Endothelial cell of umbilical vein (primary cell): ENCODE measurements around the gene B3GALNT2. TPM values are rescaled to one million over a fixed set of nuclear protein-coding genes. Genes with fewer than 3 reads are reported as not detected.

ENCODE experiments used
- BruUV-seq: library from RNA; stranded (reverse); fragments of 400-500 nt; replicated peaks from 2 replicates; lab custom pipeline; 2021; lab: Mats Ljungman, UMichigan
- CTCF ChIA-PET: fragments of 300-600, 350-600 bp; sonication (Branson Sonifier 250); formaldehyde crosslinking; loops from one replicate; lab custom pipeline; 2021; ENCODE audit warnings: antibody characterized with exemption, inconsistent platforms; lab: Charles Lee
- POLR2A ChIA-PET: fragments of 300-600, 350-600 bp; sonication (Branson Sonifier 250); formaldehyde crosslinking; loops from one replicate; lab custom pipeline; 2021; ENCODE audit warnings: antibody characterized with exemption, inconsistent platforms; lab: Charles Lee
- DNase-seq: peaks from one replicate; pipeline ENCODE4 v3.0.0-alpha.2; 2011; ENCODE audit warnings: low read depth, low spot score
- FAIRE-seq: peaks from 2 replicates; lab custom pipeline; 2011; peaks lifted over from hg19 to GRCh38; lab: Jason Lieb, UNC
- H2AFZ ChIP-seq: 2 replicates; pipeline ENCODE4 v1.6.0; 2012; ENCODE audit warnings: low read depth, low read length, control low read depth, inconsistent platforms
- H3K27ac ChIP-seq: 2 replicates; pipeline ENCODE4 v1.5.1; 2011; ENCODE audit warnings: low read depth, mild to moderate bottlenecking, control low read depth, low read length, moderate library complexity; ENCODE audit not compliant: insufficient read depth
- H3K27me3 ChIP-seq, 2 experiments: 2 replicates each; pipeline versions ENCODE4 v1.6.0 to v1.6.1; 2011; ENCODE audit warnings: low read length in 2 of 2, mixed read lengths in 1 of 2; ENCODE audit not compliant: control insufficient read depth in 2 of 2, insufficient read depth in 2 of 2
- H3K36me3 ChIP-seq, 2 experiments: 2 replicates in 1 of 2; 3 replicates in 1 of 2; pipeline ENCODE4 v1.5.1; 2011; ENCODE audit warnings: low read length in 2 of 2, mild to moderate bottlenecking in 1 of 2, moderate library complexity in 1 of 2; ENCODE audit not compliant: control insufficient read depth in 2 of 2, insufficient read depth in 2 of 2; ENCODE audit errors: extremely low read depth in 1 of 2
- H3K4me1 ChIP-seq: 3 replicates; pipeline ENCODE4 v1.5.1; 2011; ENCODE audit warnings: mild to moderate bottlenecking, low read length; ENCODE audit not compliant: control insufficient read depth, insufficient read depth; ENCODE audit errors: extremely low read depth
- H3K4me2 ChIP-seq: 2 replicates; pipeline ENCODE4 v1.6.1; 2011; ENCODE audit warnings: low read length, control low read depth, mixed read lengths; ENCODE audit not compliant: insufficient read depth
- H3K4me3 ChIP-seq, 3 experiments: fragments of 200-600 bp in 1 of 3; sonication (generic), shearing (Covaris generic) in 1 of 3; replicated peaks in 1 of 3; 2 replicates each; pipeline ENCODE4 v1.5.1; 2011 to 2016; ENCODE audit warnings: control low read depth in 3 of 3, low read length in 3 of 3, mild to moderate bottlenecking in 2 of 3, inconsistent platforms in 1 of 3, low read depth in 1 of 3, moderate library complexity in 1 of 3; ENCODE audit not compliant: insufficient read depth in 1 of 3
- H3K79me2 ChIP-seq: 2 replicates; pipeline ENCODE4 v1.6.0; 2012; ENCODE audit warnings: low read length, inconsistent platforms; ENCODE audit not compliant: control insufficient read depth, insufficient read depth
- H3K9ac ChIP-seq: replicated peaks from 2 replicates; pipeline ENCODE3; 2011; ENCODE audit warnings: low read length, control low read depth; ENCODE audit not compliant: insufficient read depth; ENCODE audit errors: extremely low read depth
- H3K9me1 ChIP-seq: replicated peaks from 3 replicates; pipeline ENCODE4 v1.6.0; 2011; ENCODE audit warnings: mild to moderate bottlenecking, low read length; ENCODE audit not compliant: control insufficient read depth, insufficient read depth; ENCODE audit errors: extremely low read depth
- H3K9me3 ChIP-seq: replicated peaks from 2 replicates; pipeline ENCODE4 v1.5.1; 2012; ENCODE audit warnings: low read length, inconsistent platforms; ENCODE audit not compliant: control insufficient read depth, insufficient read depth
- H4K20me1 ChIP-seq: replicated peaks from 2 replicates; pipeline ENCODE3; 2011; ENCODE audit warnings: mild to moderate bottlenecking, low read length; ENCODE audit not compliant: control insufficient read depth, insufficient read depth; ENCODE audit errors: extremely low read depth
- FOS ChIP-seq: IDR thresholded peaks from 2 replicates; pipeline ENCODE4 v1.6.1; 2011; ENCODE audit warnings: mild to moderate bottlenecking, low read length, moderate library complexity, borderline replicate concordance; ENCODE audit not compliant: insufficient read depth
- GATA2 ChIP-seq: IDR thresholded peaks from 2 replicates; pipeline ENCODE4 v1.7.0; 2011; ENCODE audit warnings: low read depth, mild to moderate bottlenecking, moderate library complexity, mixed read lengths, low read length; ENCODE audit not compliant: insufficient read length, insufficient read depth
- JUN ChIP-seq: IDR thresholded peaks from 2 replicates; pipeline ENCODE4 v1.6.1; 2011; ENCODE audit warnings: borderline replicate concordance, low read depth; ENCODE audit not compliant: insufficient read length, insufficient read depth
- MAX ChIP-seq: IDR thresholded peaks from 2 replicates; pipeline ENCODE4 v1.6.1; 2011; ENCODE audit not compliant: insufficient read depth, insufficient read length
- dilution Hi-C: fragments of 300-500 bp; cut with MboI; formaldehyde crosslinking; loops from one replicate; pipeline ENCODE4 v1.15.0; 2019; ENCODE audit warnings: low sequenced_read_pairs; ENCODE audit not compliant: extremely low pct_ligation_motif_present
- intact Hi-C: fragments of 100-400 bp; cut with micrococcal nuclease; formaldehyde crosslinking; loops from one replicate; pipeline ENCODE4 v1.10.0; 2022
- polyA plus RNA-seq, 4 experiments: library from polyadenylated mRNA; depleted of rRNA in 3 of 4; stranded (reverse) in 3 of 4; unstranded in 1 of 4; fragments of >200 nt; gene quantifications; 2 replicates each; pipeline versions ENCODE4 v1.2.1 to v1.2.3, GENCODE V29; 2011 to 2012; ENCODE audit warnings: missing spikeins in 1 of 4
- total RNA-seq: library from RNA; stranded (reverse); gene quantifications from 2 replicates; pipeline ENCODE4 v1.2.3, GENCODE V29; 2021
- TF ChIP-seq, protein P1 (sequence below), 2 donors: IDR thresholded peaks; 1 replicate in 1 of 2; 2 replicates in 1 of 2; pipeline ENCODE4 v1.5.1; 2011; ENCODE audit warnings: low read length in 2 of 2, mild to moderate bottlenecking in 2 of 2, moderate library complexity in 2 of 2, control low read depth in 1 of 2, inconsistent platforms in 1 of 2, low read depth in 1 of 2; ENCODE audit not compliant: insufficient read depth in 1 of 2; ENCODE audit errors: extremely low read depth in 1 of 2

The B3GALNT2 gene
- total and polyA plus RNA-seq, 2 donors (not counting 3 experiments of a cell fraction or from before 2014, with no cell fraction given), result 12.0 to 32.2 TPM

DNA sequence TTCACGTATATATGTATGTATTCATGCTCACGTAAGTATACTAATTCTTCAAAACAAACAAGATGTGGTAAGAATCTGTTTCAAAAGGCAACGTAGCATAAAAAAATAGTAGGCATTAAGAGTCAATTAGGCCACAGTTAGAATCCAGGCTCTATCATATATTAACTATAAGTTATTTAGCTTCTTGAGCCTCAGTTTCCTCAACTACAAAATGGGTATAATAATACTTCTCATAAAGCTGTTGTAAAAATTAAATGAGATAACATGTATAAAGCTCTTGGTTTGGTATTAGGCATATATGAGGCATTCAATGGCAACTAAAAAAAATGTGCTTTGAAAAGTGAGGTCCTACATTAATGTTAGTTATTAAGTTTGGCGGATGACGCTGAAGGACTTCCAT lies 9.2 kb downstream of the B3GALNT2 start:
- DNase-seq, result no peak
- dilution Hi-C loops (no loop called here), intact Hi-C loops (no loop called here)
- FAIRE-seq, result no peak
- no peaks in the 10 kb centered on the region for H3K9me1 ChIP-seq
- H3K27me3 ChIP-seq, result no peaks in the 10 kb centered on the region
- H3K4me2 ChIP-seq, result no peak overlapping the region
- no peaks in the 10 kb centered on the region for H3K9me3 ChIP-seq
- H4K20me1 ChIP-seq, result peaks cover 2% of the 10 kb centered on the region
- ChIA-PET POLR2A (no interaction called here), CTCF (interaction anchor here (0.9 kb wide), 1 partner anchor 10 kb away, joined by 3 read pairs; the partner anchor contains the start of gene B3GALNT2)
- H3K36me3 ChIP-seq, result peaks cover 5 to 9% of the 10 kb centered on the region in 2 experiments
- BruUV-seq, result no TSS peak
- no peak overlapping the region for H3K9ac ChIP-seq
- H2AFZ ChIP-seq, result no peak overlapping the region
- no peak for TF ChIP-seq GATA2
- TF ChIP-seq, protein P1, sequence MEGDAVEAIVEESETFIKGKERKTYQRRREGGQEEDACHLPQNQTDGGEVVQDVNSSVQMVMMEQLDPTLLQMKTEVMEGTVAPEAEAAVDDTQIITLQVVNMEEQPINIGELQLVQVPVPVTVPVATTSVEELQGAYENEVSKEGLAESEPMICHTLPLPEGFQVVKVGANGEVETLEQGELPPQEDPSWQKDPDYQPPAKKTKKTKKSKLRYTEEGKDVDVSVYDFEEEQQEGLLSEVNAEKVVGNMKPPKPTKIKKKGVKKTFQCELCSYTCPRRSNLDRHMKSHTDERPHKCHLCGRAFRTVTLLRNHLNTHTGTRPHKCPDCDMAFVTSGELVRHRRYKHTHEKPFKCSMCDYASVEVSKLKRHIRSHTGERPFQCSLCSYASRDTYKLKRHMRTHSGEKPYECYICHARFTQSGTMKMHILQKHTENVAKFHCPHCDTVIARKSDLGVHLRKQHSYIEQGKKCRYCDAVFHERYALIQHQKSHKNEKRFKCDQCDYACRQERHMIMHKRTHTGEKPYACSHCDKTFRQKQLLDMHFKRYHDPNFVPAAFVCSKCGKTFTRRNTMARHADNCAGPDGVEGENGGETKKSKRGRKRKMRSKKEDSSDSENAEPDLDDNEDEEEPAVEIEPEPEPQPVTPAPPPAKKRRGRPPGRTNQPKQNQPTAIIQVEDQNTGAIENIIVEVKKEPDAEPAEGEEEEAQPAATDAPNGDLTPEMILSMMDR (IDR thresholded peaks at IDR 0.05; ENCODE audit: extremely low read depth in 1 of 2, insufficient read depth in 1 of 2, low read depth in 1 of 2, low read length in 2 of 2), result no peak
- no peak for TF ChIP-seq FOS
- no peak overlapping the region for H3K4me3 ChIP-seq
- no peak overlapping the region for H3K27ac ChIP-seq
- H3K79me2 ChIP-seq, result peaks cover 30% of the 10 kb centered on the region
- no peaks in the 10 kb centered on the region for H3K4me1 ChIP-seq

- Histone ChIP-seq H3K9ac (no peak overlapping the region), H3K36me3 (peaks cover 5 to 9% of the 10 kb centered on the region in 2 experiments), H3K9me1 (no peaks in the 10 kb centered on the region), H3K27me3 (no peaks in the 10 kb centered on the region), H4K20me1 (peaks cover 2% of the 10 kb centered on the region), H3K79me2 (peaks cover 25% of the 10 kb centered on the region), H2AFZ (no peak overlapping the region), H3K9me3 (no peaks in the 10 kb centered on the region), H3K27ac (no peak overlapping the region), H3K4me3 (no peak overlapping the region), H3K4me1 (no peaks in the 10 kb centered on the region), H3K4me2 (no peak overlapping the region)
- no peak for DNase-seq
- CTCF ChIA-PET, result interaction anchor here (0.9 kb wide), 1 partner anchor 10 kb away, joined by 3 read pairs; the partner anchor contains the start of gene B3GALNT2
- dilution Hi-C loops (no loop called here), intact Hi-C loops (no loop called here)
- FAIRE-seq, result no peak
- POLR2A ChIA-PET, result no interaction called here
- TF ChIP-seq GATA2 (no peak), JUN (no peak), MAX (no peak)
- no TSS peak for BruUV-seq
Observed at GRCh38 chr1:235494531-235494930, 9.7 kb downstream of the B3GALNT2 start.
